ENCODE measurements around the gene PRSS27.

Gene PRSS27

DNA sequence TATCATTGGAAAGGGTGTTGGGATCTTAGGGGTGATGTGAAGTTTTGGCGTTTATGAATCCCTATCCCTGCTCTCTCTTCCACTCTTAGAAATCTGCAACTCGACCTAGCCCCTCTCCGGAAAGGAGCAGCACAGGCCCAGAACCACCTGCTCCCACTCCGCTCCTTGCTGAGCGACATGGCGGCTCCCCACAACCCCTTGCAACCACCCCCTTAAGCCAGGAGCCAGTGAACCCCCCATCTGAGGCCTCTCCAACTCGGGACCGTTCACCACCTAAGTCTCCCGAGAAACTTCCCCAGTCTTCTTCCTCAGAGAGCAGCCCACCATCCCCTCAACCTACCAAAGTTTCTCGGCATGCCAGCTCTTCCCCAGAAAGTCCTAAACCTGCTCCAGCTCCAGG is 41.4 kb upstream of the PRSS27 start:
- DNase-seq (ENCODE audit: low read depth) = no peak
- no peak overlapping the region for H3K4me3 ChIP-seq (ENCODE audit: low read length)
- TF ChIP-seq, protein P1, sequence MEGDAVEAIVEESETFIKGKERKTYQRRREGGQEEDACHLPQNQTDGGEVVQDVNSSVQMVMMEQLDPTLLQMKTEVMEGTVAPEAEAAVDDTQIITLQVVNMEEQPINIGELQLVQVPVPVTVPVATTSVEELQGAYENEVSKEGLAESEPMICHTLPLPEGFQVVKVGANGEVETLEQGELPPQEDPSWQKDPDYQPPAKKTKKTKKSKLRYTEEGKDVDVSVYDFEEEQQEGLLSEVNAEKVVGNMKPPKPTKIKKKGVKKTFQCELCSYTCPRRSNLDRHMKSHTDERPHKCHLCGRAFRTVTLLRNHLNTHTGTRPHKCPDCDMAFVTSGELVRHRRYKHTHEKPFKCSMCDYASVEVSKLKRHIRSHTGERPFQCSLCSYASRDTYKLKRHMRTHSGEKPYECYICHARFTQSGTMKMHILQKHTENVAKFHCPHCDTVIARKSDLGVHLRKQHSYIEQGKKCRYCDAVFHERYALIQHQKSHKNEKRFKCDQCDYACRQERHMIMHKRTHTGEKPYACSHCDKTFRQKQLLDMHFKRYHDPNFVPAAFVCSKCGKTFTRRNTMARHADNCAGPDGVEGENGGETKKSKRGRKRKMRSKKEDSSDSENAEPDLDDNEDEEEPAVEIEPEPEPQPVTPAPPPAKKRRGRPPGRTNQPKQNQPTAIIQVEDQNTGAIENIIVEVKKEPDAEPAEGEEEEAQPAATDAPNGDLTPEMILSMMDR (conservative IDR thresholded peaks at IDR 0.05; ENCODE audit: low read length) = no peak

DNA sequence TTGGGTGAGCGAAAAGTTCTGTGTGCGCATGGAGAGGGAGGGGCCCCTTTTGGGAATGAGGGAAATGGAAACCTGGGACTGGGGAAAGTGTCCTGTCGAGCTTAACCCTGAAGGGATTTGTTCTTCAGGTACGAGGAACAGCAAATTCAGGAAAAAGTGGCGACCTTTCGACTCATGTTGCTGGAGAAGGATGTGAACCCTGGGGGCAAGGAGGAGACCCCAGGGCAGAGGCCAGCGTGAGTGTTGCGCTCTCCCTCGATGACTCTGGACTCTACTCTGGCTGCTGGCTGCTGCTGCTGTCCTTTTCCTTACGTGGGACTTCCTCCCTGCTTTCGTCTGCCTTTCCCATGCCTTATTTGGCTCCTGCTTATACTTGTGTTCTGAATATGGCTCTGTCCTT is 37.3 kb upstream of the PRSS27 start:
- DNase-seq (ENCODE audit: low read depth) = no peak
- TF ChIP-seq, protein P1 (conservative IDR thresholded peaks at IDR 0.05; ENCODE audit: low read length) = no peak

DNA sequence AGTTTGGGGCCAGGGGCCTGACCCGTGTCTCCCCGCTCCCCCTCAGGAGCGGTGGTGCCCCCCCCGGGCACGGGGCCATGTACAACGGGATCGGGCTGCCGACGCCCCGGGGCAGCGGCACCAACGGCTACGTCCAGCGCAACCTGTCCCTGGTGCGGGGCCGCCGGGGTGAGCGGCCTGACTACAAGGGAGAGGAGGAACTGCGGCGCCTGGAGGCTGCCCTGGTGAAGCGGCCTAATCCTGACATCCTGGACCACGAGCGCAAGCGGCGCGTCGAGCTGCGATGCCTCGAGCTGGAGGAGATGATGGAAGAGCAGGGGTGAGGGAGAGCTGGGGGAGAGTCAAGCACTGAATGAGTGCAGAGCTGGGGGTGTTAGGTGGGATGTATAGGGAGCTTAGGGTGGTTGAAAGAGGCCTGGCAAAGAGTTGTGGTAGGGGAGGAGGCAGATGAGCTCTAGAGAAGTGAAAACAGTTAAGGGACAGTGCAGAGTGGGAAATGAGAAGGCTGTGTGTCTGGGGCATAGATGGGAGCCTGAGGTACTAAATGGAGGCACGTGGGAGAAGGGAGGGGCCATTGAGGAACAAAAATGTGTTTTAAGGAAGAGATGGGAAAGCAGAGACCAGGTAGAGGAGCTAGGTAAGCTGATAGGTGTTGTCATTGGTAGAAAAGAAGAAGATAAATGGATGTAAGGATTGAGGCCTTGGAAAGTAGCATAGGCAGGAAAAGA is 36.4 kb upstream of the PRSS27 start:
- TF ChIP-seq, protein P1 (conservative IDR thresholded peaks at IDR 0.05; ENCODE audit: low read length) = no peak
- no peak overlapping the region for H3K4me3 ChIP-seq (ENCODE audit: low read length)
- no peak for DNase-seq (ENCODE audit: low read depth)

More for the DNA sequence above, 37.3 kb upstream of the PRSS27 start:
- H3K4me3 ChIP-seq (ENCODE audit: low read length) = no peak overlapping the region

GRCh38 chr16:2755158-2755557 is 35.1 kb upstream of the PRSS27 start:
- DNase-seq (ENCODE audit: low read depth) = no peak
- H3K4me3 ChIP-seq (ENCODE audit: low read length) = peak overlapping the region; percentile 94
- TF ChIP-seq, protein P1 (conservative IDR thresholded peaks at IDR 0.05; ENCODE audit: low read length) = no peak

GRCh38 chr16:2753733-2754020 is 33.7 kb upstream of the PRSS27 start:
- TF ChIP-seq, protein P1 (conservative IDR thresholded peaks at IDR 0.05; ENCODE audit: low read length) = peak; percentile 18; the same call in 1 of the 2 replicates
- no peak for DNase-seq (ENCODE audit: low read depth)
- peak overlapping the region; percentile 94 for H3K4me3 ChIP-seq (ENCODE audit: low read length)

- TF ChIP-seq, protein P1 (conservative IDR thresholded peaks at IDR 0.05; ENCODE audit: low read length) = no peak
- peak overlapping the region; percentile 94 for H3K4me3 ChIP-seq (ENCODE audit: low read length)
- peak; percentile 75 for DNase-seq (ENCODE audit: low read depth)
These were observed 33.1 kb upstream of the PRSS27 start for GRCh38 chr16:2752850-2753732.

All from AG10803 (cell line).